B cell (primary cell): ENCODE results near the gene SRP54.

ENCODE experiments used
- CTCF ChIP-seq: fragments of 200-600 bp; IDR thresholded peaks from one replicate; pipeline ENCODE4 v1.8.0; 2022; ENCODE audit warnings: antibody characterized with exemption, mild to moderate bottlenecking
- EZH2 ChIP-seq: IDR thresholded peaks from 2 replicates; pipeline ENCODE4 v1.6.1; 2012; ENCODE audit warnings: borderline replicate concordance, low read depth, mild to moderate bottlenecking, moderate library complexity, low read length; ENCODE audit not compliant: insufficient read depth, poor library complexity, severe bottlenecking

GRCh38 chr14:35020713-35021112 lies 37.9 kb downstream of the SRP54 start:
- TF ChIP-seq CTCF = no peak
- no peak for TF ChIP-seq EZH2
